ENCODE data around the gene MRPL9.
A peak's percentile ranks its signal among the peaks of the same experiment; 100 is the strongest.

The MRPL9 gene

DNA sequence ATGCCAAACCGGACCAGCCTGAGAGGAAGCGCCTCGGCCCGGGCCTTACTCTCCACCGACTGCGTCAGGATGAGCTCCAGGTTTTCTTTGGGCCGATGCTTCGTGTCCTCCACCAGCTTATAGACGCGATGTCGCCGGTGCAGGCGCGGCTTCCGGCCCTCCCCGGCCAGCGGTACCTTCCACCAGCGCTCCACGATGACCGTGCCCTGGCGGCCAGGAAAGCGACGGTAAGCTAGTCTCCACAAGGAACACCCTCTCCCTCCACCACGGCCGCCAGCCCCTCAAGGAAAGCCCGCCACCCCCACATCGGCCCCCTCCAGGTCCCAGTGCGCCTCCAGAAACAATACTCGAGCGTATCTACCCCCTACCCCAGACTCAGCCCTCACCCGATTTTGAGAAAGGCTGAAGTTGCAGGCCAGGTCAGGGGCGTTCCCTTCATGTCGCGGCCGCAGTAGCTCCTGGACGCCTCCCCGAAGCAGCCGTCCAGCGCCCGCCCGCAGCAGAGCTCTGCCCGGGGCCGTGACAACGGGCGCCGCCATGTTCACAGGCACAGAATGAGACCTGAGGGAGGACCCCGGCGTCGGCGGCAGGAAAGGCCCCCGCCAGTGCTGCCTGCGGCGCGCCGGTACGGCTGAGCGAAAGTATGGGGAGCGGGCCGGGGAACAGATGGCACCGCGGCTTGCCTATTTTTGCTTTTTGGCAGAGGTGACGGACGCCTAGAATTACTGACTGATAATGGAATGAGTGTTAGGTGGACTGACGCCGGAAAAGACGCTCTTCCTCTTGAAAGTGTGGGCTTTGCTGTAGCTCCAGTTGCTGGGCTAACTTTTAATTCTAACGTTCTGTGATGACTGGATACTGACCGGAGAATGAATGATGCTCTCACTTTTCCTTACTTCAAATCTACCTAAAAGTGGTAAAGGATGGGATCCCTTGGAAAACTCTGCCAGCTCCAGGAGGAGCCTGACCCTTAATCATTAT lies at the start of gene MRPL9:
Gene MRPL9 (minus strand): TSS at position 556 of the 981 bp plus-strand sequence. CDS start 17 bp downstream, at position 539.
- DNase-seq, result peak; percentile 80 to 89

DNA sequence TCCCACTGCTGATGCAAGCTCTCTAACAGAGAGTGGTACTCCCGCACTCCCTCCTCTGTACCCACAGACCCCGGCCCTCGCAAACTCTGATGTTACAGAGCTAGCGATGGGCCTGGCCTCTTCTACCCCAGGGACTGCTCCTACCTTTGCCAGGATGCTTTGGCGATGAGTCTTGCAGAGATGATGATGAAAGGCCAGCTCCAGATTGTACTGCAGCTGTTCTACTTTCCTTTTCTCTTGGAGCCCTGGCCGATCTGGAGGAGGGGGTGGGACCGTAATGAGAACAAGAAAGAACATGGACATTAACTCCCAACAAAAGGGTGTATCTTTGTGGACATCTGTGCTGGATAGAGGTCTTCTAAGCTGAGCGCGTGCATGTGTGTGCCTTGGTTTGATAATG lies 47.9 kb upstream of the MRPL9 start:
- no peak for DNase-seq

DNA sequence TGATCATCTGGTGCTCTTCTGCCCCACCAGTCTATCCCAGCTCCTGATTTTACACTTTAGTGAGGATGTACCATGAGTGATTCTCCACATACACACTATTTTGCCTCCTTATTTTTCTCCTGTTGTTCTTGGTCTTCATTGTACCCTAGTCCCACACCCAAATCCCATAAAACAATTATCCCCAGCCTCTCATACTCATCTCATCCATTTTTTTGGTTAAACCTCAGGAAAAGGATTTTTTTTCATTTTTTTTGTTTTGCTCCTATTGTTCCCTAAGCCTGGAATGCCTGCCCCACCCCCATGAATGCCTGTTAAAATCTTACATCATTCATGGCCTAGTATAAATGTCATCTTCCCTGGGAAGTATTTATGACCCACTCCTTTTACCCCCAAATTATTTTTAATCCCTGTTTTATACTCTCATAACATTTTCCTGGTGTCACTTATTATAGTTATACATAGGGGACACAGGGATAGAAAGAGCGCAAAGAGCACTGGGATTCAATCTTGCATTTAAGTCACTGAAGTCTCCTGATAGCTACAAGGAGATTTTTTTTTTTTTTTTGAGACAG lies 46.8 kb upstream of the MRPL9 start:
- no peak for DNase-seq

DNA sequence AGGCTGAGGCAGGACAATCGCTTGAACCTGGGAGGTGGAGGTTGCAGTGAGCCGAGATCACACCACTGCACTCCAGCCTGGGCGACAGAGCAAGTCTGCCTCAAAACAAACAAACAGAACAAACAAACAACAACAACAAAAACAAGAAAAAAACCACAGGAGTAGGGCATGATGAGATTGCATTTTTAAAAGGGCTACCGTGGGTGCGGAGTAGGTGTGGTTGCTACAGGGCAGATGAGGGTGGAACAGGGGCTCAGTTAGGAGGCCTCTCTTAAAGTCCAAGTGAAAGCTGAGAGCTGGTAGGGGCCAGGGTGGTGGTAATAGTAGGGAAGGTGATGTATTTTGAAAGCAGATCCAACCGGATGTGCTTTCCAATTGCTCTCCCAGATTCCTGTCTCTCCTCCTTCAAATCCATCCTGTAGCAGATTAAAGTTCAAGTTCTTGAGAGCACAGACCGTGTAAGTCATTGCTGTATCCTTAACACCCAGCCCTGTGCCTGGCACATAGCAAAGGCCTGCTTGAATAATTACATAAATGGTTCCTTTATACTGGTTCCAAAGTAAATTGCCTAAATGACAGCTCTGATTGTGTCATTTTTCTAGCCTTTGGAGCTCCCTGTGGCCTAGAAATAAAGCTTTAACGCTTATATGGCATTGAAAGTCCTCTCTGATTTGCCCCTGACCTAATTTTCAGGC lies 46.1 kb upstream of the MRPL9 start:
- no peak for DNase-seq

- DNase-seq, result no peak
These were observed 44.5 kb upstream of the MRPL9 start for GRCh38 chr1:151807766-151808165.

DNA sequence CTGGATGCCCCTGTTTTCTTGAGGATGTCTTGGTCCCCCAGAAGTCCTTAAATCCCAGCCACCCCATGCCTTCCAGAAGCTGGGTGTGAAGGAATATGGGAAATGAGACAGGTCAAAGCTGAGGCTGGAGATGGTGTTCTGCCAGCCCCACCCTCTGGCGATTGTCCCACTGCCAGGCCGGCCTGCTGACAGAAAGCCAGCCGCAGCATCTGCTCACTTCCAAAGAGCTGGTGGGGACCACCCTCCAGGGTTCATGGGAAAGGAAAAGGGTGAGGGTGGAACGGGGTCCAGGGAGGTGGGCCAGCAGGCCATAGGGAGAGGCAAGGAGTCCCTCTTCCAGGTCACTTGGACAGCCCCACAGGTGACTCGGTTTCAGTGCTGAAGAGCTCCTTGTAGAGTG lies 43.8 kb upstream of the MRPL9 start:
- no peak for DNase-seq

DNA sequence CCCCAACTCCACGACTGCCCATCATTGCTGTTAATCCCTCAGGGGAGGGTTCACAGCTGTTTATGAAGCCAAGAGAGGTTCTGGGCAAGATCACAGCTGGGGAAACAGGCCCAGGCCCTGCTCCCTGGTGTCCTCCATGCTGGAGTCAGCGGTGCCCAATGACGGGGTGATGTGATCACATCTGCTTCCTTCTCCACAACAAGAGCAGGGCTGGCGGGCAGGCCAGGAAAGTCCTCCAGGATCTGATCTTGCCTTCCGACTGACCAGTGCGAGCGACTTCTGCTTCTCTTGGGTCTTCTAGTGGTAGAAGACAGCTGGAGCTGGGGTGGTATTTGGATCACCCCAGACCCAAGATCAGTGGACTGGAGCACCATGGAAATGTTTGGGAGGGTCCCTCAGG lies 42.9 kb upstream of the MRPL9 start:
- no peak for DNase-seq

GRCh38 chr1:151805066-151805820 lies 41.9 kb upstream of the MRPL9 start, which contains the start of gene LINGO4:
LINGO4 (minus strand) TSS chr1:151805419; CDS start chr1:151802704, 2,715 bp downstream.
- DNase-seq, result no peak

- no peak for DNase-seq
These were observed 40.6 kb upstream of the MRPL9 start for GRCh38 chr1:151803915-151804314.

DNA sequence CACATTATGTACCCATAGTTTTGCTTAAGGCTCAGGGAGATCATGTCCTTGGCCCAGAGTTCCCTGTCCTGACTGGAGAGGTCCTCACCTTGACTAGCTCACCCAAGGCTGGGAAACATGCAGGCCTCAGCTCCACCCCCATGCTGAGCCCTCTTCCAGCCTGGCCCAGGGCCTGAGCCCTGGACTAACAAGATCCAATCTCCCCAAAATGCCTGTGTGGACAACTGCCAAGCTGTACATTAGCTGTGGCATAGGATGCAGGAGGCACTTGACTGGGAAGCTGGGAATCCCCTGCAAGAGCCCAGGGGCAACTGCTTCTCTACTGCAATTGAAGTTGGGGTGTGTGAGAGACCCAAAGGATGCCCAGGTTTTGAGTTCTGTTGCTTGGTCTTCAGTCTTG lies 39.9 kb upstream of the MRPL9 start:
- no peak for DNase-seq

DNA sequence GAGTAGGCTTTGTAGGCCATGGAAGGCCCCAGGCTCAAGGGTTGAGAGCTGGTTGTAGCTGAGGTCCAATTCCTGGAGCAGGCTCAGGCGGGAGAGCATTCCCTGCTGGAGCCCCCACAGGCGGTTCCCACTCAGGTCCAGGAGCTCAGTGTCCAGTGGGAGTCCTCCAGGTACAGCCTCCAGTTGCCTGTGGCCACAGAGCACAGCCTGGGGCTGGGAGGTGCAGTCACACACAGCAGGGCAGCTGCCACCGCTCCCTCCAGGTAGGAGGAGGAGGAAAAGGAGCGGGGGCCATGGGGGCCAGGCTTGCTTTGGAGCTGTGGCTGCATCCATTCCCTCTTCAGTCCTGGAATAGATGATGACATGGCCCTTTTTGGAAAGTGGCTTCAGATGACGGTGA lies 39.1 kb upstream of the MRPL9 start:
- DNase-seq, result no peak

DNA sequence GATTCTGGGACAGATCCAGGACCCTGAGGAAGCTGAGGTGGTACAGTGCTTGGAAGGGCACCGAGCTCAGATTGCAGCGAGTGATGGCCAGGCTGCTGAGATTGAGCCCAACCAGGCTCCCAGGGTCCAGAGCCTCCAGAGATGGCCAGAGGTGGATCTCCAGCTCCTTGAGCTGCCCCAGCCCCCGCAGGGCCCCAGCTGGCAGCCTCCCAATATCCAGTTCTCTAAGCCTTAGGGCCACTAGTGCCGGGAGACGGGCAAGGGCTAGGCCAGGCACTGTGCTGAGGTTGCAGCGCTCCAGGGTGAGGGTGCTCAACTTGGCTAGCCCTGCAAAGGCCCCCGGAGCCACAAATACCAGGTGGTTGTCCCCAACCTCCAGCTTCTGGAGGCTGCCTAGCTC lies 38.5 kb upstream of the MRPL9 start:
- DNase-seq, result no peak

DNA sequence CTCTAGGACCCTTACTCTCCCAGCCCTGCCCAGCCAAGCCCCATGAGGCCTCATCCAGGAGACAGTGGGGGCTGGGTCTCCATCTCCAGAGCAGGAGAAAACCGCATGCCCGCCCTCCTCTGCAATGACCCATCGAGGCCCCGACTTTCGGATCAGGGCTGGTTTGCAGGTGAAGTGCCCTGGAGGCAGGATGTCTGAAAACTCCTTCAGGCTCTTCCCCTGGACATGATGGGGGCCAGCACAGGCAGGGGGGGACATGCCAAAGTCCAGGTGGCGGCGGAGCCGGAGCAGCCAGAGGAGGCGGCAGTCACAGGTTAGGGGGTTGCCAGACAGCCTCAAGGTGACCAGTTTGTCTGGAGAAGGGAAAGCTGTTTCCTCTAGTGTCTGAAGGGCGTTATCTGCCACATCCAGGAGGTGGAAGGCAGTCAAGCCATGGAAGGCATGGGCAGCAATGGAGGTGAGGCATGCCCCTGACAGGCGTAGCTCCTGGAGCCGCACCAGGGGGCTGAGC lies 38.1 kb upstream of the MRPL9 start:
- DNase-seq, result no peak

- DNase-seq, result no peak
These were observed 37.5 kb upstream of the MRPL9 start for GRCh38 chr1:151800830-151801229.

- DNase-seq, result no peak
These were observed 36.1 kb upstream of the MRPL9 start for GRCh38 chr1:151799179-151800022.

- no peak for DNase-seq
These were observed 35.3 kb upstream of the MRPL9 start for GRCh38 chr1:151798571-151798970.

DNA sequence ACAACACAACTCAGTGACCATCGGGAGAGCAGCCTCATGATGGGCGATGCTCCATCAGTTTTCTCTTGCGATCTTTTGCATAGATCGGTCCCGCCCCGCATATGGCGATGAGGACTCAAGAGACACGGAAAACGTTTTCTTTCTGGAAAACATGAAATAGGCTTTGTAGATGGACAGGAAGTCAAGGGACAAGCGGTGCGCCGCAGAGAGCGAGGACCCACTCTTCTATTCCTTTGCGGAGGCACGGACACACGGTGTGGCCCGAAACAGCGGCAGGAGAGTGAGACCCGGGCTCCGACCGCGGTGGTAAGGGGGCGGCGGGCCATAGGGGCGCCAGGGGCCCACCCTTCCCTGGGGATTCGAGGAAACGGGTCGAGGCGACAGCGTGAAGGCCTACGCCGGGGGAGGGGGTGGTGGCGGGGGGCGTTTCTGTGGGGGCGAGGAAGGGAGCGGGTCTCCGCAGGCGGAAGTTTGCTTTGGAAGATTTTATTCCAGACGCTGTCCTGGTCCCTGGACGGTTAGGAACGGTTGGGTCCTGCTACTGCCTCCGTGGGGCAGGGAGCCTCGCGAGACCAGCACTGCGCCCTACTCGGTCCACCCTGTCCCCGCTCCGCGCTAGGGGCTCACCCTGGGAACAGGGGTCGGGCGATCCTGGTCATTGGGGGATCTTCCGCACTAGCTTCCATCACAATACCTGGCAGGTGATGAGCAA lies 27.8 kb upstream of the MRPL9 start:
- DNase-seq, result no peak

- DNase-seq, result peak; percentile 100
These were observed 27.0 kb upstream of the MRPL9 start, which contains the start of gene TDRKH for GRCh38 chr1:151790071-151790939. TDRKH (minus strand) TSS chr1:151790500; CDS start chr1:151783022, 7,478 bp downstream.

DNA sequence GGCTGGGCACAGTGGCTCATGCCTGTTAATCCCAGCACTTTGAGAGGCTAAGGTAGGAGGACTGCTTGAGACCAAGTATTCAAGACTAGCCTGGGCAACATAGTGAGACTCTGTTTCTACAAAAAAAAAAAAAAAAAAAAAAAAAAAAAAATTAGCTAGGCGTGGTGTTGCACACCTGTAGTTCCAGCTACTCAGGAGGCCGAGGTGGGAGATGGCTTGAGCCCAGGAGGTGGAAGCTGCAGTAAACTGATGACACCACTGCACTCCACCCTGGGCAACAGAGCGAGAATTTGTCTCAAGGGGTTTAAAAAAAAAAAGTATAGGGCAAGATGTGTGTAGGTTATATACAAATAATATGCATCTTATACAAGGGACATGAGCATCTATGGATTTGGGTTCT lies 24.4 kb upstream of the MRPL9 start:
- no peak for DNase-seq

DNA sequence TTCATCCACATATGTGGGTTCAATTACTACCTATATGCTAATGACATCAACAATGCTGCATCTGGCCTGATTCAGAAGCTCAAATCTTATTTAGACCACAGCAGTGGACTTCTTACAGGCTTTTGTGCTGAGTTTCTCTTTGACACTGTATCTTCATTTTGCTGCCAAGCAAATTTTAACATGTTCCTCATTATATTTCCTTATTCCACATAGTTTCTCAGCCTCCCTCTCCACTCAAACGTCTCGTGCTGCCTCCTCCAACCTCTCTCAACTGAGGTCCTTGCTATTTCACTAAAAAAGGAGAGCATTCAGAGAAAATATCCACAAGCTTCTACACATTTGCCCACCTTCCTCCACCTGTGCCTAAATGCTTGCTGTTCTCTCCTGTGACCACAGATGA lies 20.5 kb upstream of the MRPL9 start:
- DNase-seq, result no peak
